ENCODE measurements around the gene RASA3.
"Not testable (repeated sequence)": the region's sequence is repeated elsewhere in the genome, so short reads cannot be mapped to it uniquely, and the experiment has no call there.

The RASA3 gene

GRCh38 chr13:114100446-114101357, 31.7 kb downstream of the RASA3 start:
- DNase-seq (ENCODE audit: low read depth in 2 of 2) = no peak

DNA sequence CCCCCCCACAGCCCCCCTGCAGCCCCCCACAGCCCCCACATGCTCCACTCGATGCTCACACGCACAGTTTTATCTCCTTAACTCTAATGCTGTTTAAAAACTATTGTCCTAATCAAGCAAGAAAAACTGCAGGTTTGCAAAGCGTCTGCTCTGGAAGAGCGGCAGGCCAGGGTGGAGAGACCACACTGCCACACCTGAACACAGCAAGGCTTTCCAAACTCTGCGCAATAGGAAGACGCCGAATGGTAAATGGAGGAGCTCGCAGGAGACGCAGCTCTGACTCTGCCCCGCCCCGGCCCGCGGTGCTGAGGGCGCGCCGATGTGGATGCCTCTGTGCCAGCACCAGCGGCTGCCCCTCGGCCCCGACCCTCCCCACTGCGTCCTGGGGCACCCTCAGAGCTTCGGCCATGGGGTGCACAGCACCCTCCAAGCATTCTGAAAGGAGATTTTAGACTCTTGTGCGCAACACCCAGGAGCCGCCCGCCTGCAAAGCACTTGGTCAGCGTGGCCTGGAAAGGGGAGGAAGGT, 32.4 kb downstream of the RASA3 start:
- no peak for DNase-seq (ENCODE audit: low read depth in 2 of 2)

DNA sequence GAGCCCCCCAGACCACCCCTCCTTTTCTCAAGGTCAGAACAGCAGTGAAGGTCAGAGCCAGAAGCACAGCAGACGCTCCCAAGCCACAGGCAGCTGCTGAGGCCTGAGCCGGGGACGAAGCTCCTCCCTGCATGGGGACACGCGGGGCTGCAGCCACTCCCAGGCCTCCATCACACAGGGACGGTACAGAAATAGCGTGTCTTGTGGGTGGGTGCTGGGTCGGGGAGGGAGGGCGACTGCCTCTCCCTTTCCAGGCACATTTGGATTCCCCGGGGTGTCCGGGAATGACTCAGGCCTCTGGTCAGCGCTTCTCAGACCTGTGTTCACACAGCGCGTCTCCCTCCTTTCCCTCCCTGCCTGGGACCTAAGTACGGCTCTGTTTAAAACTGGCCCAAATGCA, 33.2 kb downstream of the RASA3 start:
- no peak for DNase-seq (ENCODE audit: low read depth in 2 of 2)

DNA sequence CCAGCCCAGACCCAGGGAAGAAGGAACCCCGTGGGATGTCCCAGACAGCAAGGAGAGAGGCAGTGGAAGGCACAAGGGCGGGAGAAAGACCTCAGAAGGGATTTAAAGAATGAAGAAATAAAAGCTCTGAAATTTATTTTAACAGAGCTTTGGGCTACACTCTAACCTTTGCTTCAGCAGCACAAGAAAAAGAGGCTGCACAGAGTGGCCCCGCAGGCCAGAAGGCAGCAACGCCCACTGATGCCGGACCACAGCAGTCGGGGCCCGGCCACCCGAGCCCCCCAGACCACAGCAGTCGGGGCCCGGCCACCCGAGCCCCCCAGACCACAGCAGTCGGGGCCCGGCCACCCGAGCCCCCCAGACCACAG, 33.8 kb downstream of the RASA3 start:
- not testable (repeated sequence) for DNase-seq (ENCODE audit: low read depth in 2 of 2)

- no peak for DNase-seq (ENCODE audit: low read depth in 2 of 2)
These were observed 34.3 kb downstream of the RASA3 start for GRCh38 chr13:114097893-114098688.

DNA sequence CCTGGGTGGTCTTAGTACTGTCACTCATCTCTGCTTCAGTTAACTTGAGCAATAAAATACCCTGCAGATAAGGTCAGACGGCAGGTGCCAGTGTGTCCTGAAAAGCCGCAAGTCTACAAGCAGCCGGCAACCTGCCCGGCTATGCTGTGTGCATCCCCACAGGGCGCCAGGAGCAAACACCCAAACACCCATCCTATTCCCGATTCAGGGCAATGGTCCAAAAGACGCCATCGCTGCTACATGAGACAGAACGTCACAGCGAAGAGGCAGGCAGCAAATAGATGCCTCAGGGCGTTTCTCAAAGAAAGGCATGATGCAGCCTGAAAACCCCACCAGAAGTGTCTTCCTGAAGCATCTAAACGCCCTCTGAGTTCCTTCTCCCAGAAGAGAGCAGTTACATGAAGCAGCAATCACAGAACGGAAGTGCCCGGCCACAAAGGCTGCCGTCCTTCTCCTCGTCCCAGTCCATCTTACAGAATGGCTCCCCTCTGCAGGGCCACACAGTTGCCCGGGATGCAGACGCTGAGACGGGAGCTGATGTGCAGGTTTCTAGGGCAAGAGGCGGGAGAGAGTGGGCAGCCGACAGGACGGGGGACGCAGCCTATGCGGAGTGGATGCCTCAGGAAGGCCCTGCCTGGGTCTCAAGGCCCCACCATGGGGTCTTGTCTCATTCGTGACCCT, 35.1 kb downstream of the RASA3 start:
- DNase-seq (ENCODE audit: low read depth in 2 of 2) = no peak

DNA sequence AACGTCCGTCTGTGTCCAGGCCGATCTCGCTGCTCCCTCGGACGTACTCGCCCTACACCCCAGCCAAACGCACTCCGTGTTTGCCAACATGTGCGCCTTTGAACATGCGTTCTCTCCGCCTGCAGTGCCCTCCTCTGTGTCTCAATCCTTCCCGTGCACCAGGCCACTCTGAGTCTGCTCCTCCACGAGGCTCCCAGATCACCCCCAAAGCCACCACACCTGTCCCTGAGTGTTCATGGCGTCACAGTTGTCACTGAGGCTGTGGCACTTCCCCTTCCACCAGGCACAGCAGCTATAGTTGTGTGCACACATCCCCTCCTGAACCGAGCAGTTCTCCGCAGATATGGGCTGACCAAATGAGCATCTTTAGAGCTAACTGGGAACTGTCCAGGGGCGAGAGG, 35.6 kb downstream of the RASA3 start:
- DNase-seq (ENCODE audit: low read depth in 2 of 2) = no peak

- no peak for DNase-seq (ENCODE audit: low read depth in 2 of 2)
These were observed 36.4 kb downstream of the RASA3 start for GRCh38 chr13:114096031-114096485.

DNA sequence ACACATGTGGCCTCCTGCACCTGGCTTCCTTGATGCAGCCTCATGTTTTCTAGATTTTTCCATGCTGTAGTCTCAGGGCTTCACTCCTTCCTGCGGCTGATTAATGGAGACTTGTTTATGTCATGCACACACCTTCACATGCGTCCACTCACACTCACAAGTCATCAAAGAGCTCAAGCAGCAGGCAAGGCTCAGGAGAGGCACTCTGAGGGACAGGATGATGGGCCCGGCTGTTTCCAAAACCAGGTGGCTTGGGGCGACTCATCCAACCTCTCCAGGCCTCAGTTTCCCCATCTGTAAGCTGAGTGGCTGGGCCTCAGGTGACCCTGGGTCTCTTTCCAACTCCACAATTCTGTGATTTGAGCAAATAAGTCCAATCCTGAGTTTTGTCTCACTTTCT, 36.9 kb downstream of the RASA3 start:
- DNase-seq (ENCODE audit: low read depth in 2 of 2) = no peak

DNA sequence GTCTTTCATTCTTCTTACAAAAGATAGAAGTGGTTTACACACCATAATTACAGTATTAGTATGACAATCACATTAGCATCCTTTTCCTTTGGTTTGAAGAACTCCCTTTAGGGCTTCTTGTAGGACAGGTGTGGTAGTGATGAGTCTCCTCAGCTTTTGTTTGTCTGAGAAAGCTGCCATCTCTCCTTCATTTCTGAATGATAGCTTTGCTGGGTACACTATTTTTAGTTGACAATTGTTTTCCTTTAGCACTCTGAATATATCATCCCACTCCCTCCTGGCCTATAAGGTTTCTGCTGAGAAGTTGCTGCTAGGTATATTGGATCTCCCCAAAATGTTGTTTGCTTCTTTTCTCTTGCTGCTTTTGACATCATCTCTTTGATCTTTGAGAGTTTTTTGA, 39.3 kb downstream of the RASA3 start:
- no peak for DNase-seq (ENCODE audit: low read depth in 2 of 2)

- DNase-seq (ENCODE audit: low read depth in 2 of 2) = no peak
These were observed 40.0 kb downstream of the RASA3 start for GRCh38 chr13:114092468-114092867.

DNA sequence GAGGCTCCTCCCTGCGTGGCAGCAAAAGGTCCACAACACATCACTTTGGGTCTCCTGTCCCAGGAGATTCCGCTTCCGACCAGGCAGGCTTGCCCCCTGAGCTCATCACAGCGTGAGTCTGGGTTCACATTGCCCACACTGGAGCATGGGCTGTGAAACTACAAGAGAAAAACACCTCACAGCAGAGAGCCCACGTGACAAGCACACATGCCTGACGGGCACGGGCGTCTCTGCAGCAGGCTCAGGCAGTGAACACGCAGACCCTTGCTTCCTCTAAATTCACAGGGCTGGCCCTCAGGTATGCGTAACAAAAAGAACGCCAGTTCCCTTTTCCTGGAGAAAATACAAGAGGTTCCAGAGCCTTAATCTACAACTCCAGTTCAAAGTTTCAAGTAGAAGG, 41.9 kb downstream of the RASA3 start:
- DNase-seq (ENCODE audit: low read depth in 2 of 2) = no peak

DNA sequence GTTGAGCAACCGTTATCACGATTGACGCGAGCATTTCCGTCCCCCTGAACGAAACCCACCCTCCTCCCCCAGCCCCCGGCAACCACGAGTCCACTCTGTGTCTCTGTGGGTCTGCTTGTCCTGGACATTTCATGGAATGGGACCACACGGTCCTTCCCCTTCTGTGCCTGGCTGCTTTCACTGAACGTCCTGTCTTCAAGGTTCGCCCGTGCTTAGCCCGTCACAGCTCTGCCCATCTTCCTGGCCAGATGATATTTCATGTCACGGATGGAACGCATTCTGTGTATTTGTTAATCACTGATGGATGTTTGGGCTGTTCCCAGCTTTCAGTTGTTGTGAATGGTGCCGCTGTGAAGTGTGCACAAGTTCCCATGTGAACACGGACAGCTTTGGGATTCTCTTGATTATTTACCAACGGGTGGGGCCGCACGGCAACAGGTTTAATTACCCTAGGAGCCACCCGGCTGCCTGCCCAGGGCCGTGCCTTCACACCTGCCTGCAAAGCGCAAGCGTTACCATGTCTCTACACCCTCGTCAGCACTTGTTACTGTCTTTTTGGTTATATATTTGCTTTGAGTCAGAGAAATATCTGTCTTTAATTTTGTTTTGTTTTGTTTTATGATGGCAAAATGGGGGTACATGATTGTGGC, 42.5 kb downstream of the RASA3 start:
- no peak for DNase-seq (ENCODE audit: low read depth in 2 of 2)

GRCh38 chr13:114089341-114089740, 43.1 kb downstream of the RASA3 start:
- DNase-seq (ENCODE audit: low read depth in 2 of 2) = no peak

- no peak for DNase-seq (ENCODE audit: low read depth in 2 of 2)
These were observed 43.6 kb downstream of the RASA3 start for GRCh38 chr13:114088863-114089262.

DNA sequence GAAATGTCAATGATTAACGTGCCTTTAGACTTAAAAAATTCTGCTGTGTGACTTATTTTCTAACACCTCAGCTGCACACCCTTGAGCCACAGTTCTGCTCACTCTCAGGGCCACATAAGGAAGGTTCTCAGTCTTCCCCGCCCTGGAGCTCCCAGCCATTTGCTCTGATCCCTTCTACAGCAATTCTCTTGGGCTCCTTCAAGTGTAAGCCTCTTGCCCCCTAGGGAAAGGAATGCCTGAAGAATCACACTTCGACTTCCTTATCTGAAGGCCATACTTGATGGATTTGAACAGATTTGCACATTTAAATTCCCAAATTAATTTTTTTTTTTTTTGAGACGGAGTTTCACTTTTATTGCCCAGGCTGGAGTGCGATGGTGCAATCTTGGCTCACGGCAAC, 44.2 kb downstream of the RASA3 start:
- DNase-seq (ENCODE audit: low read depth in 2 of 2) = no peak

DNA sequence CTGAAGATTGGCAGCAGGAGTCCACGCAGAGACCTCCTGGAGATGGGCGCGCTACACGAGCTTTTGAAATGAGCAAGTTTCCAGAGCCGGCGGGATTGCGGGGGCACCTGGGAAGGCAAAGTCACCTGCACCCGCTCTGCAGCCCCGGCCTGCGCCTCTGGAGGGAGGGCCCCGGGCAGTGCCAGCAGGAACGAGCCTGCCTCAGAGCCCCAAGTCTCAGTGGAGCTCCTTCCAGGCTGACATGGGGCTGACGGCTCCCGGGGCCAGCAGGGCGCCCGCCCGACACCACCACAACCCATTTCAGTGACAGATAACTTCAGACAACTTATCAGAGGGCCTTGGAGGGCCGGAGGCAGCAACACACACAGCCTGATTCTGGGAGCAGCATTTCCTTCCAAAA, 45.0 kb downstream of the RASA3 start:
- no peak for DNase-seq (ENCODE audit: low read depth in 2 of 2)

- DNase-seq (ENCODE audit: low read depth in 2 of 2) = no peak
These were observed 49.4 kb downstream of the RASA3 start for GRCh38 chr13:114082849-114083645.

DNA sequence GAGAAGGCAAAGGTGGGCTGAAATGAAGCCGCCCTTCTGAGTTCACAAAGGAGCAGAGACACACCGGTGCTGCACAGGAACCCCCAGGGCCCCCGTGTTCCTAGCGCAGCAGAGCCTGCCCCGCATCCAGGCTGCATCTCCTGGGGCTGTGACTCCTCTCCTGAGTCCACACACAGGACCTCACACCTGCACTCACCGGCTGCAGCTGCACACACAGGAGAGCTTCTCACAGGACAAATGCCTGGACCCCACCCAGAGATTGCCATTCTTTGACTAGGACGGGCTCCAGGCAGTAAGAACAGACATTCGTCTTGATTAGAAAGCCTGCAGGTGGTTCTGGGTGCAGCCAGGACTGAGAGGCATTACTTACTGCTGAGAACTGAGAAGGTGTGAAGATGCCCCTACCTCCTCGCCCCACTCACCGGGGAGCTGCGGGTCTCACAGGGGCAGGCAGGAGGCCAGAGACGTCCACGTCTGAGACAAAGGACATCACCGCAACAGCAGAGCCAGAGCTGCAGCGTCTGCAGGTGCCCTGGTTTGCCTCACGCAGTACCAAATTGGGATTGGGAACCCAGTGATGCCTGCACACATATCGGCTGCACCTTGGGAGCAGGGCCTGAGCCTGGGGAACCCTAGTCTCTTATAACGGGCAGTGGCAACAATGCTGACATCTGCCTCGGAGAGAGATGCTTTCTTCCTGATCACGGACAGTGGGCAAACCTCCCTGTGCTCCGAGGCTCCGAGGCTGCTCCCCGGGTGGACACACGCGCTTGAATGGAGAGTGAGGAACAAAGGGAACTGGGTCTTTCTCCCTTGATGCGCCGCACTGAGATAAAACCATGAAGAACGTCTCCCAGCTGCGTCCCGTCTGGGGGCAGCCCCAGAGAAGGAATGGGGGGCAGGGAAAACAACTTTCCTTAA, 50.4 kb downstream of the RASA3 start:
- DNase-seq (ENCODE audit: low read depth in 2 of 2) = no peak
